Measurements from ENCODE around the gene NDST1.

Gene NDST1

GRCh38 chr5:150582241-150583109 is 74.5 kb downstream of the NDST1 start:
- Histone ChIP-seq H3K4me3 (no peak overlapping the region), H3K36me3 (no peaks in the 10 kb centered on the region), H3K27ac (no peak overlapping the region), H3K27me3 (no peaks in the 10 kb centered on the region), H3K9me3 (no peaks in the 10 kb centered on the region), H3K4me1 (no peaks in the 10 kb centered on the region)
- no peak for TF ChIP-seq CTCF (IDR thresholded peaks at IDR 0.05)
- intact Hi-C loops (cut with DNase I; ENCODE audit: low total_unique reads) = no loop called here
- peak in 1 of 2 donors; percentile 59 for DNase-seq

DNA sequence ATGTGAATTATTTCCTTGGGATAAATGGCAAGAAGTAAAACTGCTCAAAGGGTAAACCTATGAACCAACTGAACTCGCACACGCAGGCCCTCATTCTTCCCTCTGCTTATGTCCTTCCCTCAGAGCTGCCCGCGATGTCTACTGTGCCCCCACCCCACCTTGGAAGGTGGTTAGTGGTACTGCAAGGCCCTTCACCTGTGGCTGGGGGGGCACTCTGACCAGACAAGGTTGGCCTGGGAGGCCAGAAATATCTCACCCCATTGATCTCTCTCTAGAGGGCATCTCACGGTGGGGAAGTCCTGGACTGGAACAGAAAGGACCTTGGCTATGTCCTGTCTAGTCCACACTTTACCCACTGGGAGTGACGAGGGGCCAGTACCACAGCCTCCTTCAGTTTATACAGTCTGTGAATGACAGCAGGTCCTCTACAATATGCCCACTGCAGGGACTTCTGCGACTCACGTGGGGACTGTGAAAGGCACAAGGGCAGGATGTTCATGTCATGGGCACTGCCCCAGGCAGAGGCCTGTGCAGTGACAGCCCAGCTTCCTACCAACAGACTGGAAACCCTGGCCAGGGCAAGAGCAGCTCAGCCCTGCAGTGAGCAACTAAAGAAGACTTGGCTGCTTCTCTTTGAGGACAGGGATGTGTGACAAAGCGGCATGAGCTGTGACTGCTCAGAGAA is 75.8 kb downstream of the NDST1 start:
- H3K9me3 ChIP-seq = no peaks in the 10 kb centered on the region
- intact Hi-C loops (cut with DNase I; ENCODE audit: low total_unique reads) = no loop called here
- no peak for TF ChIP-seq CTCF (IDR thresholded peaks at IDR 0.05)
- no peak overlapping the region for H3K4me3 ChIP-seq
- no peaks in the 10 kb centered on the region for H3K27me3 ChIP-seq
- no peaks in the 10 kb centered on the region for H3K36me3 ChIP-seq
- DNase-seq = peak in 1 of 2 donors; percentile 41
- no peak overlapping the region for H3K27ac ChIP-seq
- no peaks in the 10 kb centered on the region for H3K4me1 ChIP-seq

GRCh38 chr5:150584556-150585335 is 76.8 kb downstream of the NDST1 start:
- Histone ChIP-seq H3K27me3 (no peaks in the 10 kb centered on the region), H3K4me3 (no peak overlapping the region), H3K36me3 (no peaks in the 10 kb centered on the region), H3K27ac (no peak overlapping the region), H3K4me1 (peaks cover 0 to 6% (median 4%) of the 10 kb centered on the region in 4 donors), H3K9me3 (no peaks in the 10 kb centered on the region)
- intact Hi-C loops (cut with DNase I; ENCODE audit: low total_unique reads) = no loop called here
- no peak for TF ChIP-seq CTCF (IDR thresholded peaks at IDR 0.05)
- DNase-seq = peak in 1 of 2 donors; percentile 48

DNA sequence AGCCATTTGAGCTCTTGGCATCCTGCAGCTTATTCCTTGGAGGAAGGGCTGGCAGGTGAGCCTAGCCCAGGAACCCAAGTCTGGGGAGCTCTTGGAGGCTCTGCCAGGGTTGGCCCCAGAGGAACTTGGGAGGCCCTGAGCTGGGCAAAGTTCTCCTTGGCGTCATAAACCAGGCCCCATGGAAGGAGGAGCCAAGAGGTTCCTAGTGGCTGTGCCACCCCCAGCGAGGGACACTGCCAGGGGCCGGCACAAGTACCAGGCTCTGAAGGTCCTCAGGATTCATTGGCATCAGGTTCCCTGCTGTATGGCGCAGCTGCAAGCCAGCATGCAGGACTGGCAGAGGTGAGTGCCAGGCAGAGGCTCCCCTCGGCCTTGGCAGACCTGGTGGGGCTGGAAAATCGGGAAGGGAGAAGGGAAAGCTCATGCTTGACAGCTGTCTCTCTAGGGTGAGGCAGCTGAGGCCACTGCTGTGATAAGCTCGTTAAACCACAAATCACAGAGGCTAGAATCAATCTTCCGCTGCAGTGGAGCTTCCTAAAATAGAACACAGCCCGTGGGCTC is 77.9 kb downstream of the NDST1 start:
- Histone ChIP-seq H3K4me3 (no peak overlapping the region), H3K36me3 (no peaks in the 10 kb centered on the region), H3K4me1 (peaks cover 2 to 17% (median 15%) of the 10 kb centered on the region in 4 donors), H3K9me3 (no peaks in the 10 kb centered on the region), H3K27me3 (no peaks in the 10 kb centered on the region), H3K27ac (no peak overlapping the region)
- peak in 1 of 2 donors; percentile 59 for DNase-seq
- TF ChIP-seq CTCF (IDR thresholded peaks at IDR 0.05) = no peak
- intact Hi-C loops (cut with DNase I; ENCODE audit: low total_unique reads) = no loop called here

GRCh38 chr5:150587016-150587415 is 79.1 kb downstream of the NDST1 start:
- intact Hi-C loops (cut with DNase I; ENCODE audit: low total_unique reads) = no loop called here

More at GRCh38 chr5:150587016-150587415, 79.1 kb downstream of the NDST1 start:
- H3K27me3 ChIP-seq = no peaks in the 10 kb centered on the region
- no peaks in the 10 kb centered on the region for H3K36me3 ChIP-seq
- no peaks in the 10 kb centered on the region for H3K9me3 ChIP-seq
- H3K4me3 ChIP-seq = no peak overlapping the region
- TF ChIP-seq CTCF (IDR thresholded peaks at IDR 0.05) = no peak
- DNase-seq = no peak
- H3K27ac ChIP-seq = no peak overlapping the region
- peaks cover 5 to 26% (median 23%) of the 10 kb centered on the region in 4 donors for H3K4me1 ChIP-seq

Data from tibial artery (tissue), 4 donors.